GM06990 (cell line): ENCODE results near the gene NOXA1.

Experiments
- DNase-seq: peaks from one replicate; pipeline ENCODE4 v3.0.0-alpha.2; 2011; ENCODE audit not compliant: insufficient read length; ENCODE audit errors: extremely low read depth
- H3K27me3 ChIP-seq: replicated peaks from 2 replicates; pipeline ENCODE4 v1.6.0; 2011; ENCODE audit warnings: low read length; ENCODE audit not compliant: control insufficient read depth, insufficient read depth
- H3K36me3 ChIP-seq: 2 replicates; pipeline ENCODE4 v1.5.1; 2011; ENCODE audit warnings: low read length; ENCODE audit not compliant: control insufficient read depth, insufficient read depth
- H3K4me3 ChIP-seq: replicated peaks from 2 replicates; pipeline ENCODE4 v1.5.1; 2011; ENCODE audit warnings: low read depth, mild to moderate bottlenecking, control low read depth, low read length
- CTCF ChIP-seq: IDR thresholded peaks from 2 replicates; pipeline ENCODE4 v1.5.1; 2011; ENCODE audit warnings: low read length, control low read depth, mild to moderate bottlenecking, inconsistent platforms; ENCODE audit not compliant: insufficient read depth, poor library complexity, severe bottlenecking

NOXA1 gene

GRCh38 chr9:137392232-137393007 lies 30.8 kb upstream of the NOXA1 start:
- no peak for TF ChIP-seq CTCF
- no peak for DNase-seq
- H3K36me3 ChIP-seq, result no peaks in the 10 kb centered on the region; the same call in 1 of the 2 replicates
- H3K27me3 ChIP-seq, result no peaks in the 10 kb centered on the region
- no peak overlapping the region for H3K4me3 ChIP-seq

GRCh38 chr9:137393176-137394150 lies 29.7 kb upstream of the NOXA1 start:
- no peaks in the 10 kb centered on the region for H3K27me3 ChIP-seq
- H3K4me3 ChIP-seq, result no peak overlapping the region
- no peak for TF ChIP-seq CTCF
- H3K36me3 ChIP-seq, result no peaks in the 10 kb centered on the region; the same call in 1 of the 2 replicates
- DNase-seq, result no peak

GRCh38 chr9:137394866-137395665 lies 28.1 kb upstream of the NOXA1 start:
- no peak for DNase-seq
- no peak for TF ChIP-seq CTCF
- H3K27me3 ChIP-seq, result no peaks in the 10 kb centered on the region
- no peaks in the 10 kb centered on the region; the same call in 1 of the 2 replicates for H3K36me3 ChIP-seq
- no peak overlapping the region for H3K4me3 ChIP-seq

GRCh38 chr9:137395666-137396010 lies 27.6 kb upstream of the NOXA1 start:
- no peak for DNase-seq
- Histone ChIP-seq H3K4me3 (no peak overlapping the region), H3K36me3 (no peaks in the 10 kb centered on the region; the same call in 1 of the 2 replicates), H3K27me3 (no peaks in the 10 kb centered on the region)
- TF ChIP-seq CTCF, result no peak

GRCh38 chr9:137396227-137396626 lies 27.0 kb upstream of the NOXA1 start:
- DNase-seq, result no peak
- no peak for TF ChIP-seq CTCF
- H3K4me3 ChIP-seq, result no peak overlapping the region

More at GRCh38 chr9:137396227-137396626, 27.0 kb upstream of the NOXA1 start:
- H3K27me3 ChIP-seq, result no peaks in the 10 kb centered on the region
- no peaks in the 10 kb centered on the region; the same call in 1 of the 2 replicates for H3K36me3 ChIP-seq
